HG03575 (cell line): ENCODE data around the gene TRIM66.

Experiments
- ATAC-seq: cut with Tn5 transposase; IDR thresholded peaks from one replicate; pipeline ENCODE4 v1.9.1; 2021; ENCODE audit not compliant: unreplicated experiment, insufficient number of reproducible peaks, low FRiP score; ENCODE audit errors: extremely low read depth

The TRIM66 gene

GRCh38 chr11:8631395-8632118, 50.9 kb downstream of the TRIM66 start:
- no peak for ATAC-seq

GRCh38 chr11:8624698-8625097, 57.8 kb downstream of the TRIM66 start:
- ATAC-seq, result no peak

GRCh38 chr11:8621147-8621546, 61.3 kb downstream of the TRIM66 start:
- no peak for ATAC-seq

GRCh38 chr11:8617063-8617462, 65.4 kb downstream of the TRIM66 start:
- no peak for ATAC-seq

GRCh38 chr11:8615291-8616032, 67.0 kb downstream of the TRIM66 start:
- ATAC-seq, result no peak

GRCh38 chr11:8614497-8614896, 68.0 kb downstream of the TRIM66 start:
- no peak for ATAC-seq

- ATAC-seq, result no peak
Observed at GRCh38 chr11:8613036-8613435, 69.4 kb downstream of the TRIM66 start.

- ATAC-seq, result no peak
Observed at GRCh38 chr11:8612522-8612921, 69.9 kb downstream of the TRIM66 start.

- no peak for ATAC-seq
Observed at GRCh38 chr11:8610532-8611116, 71.8 kb downstream of the TRIM66 start.

GRCh38 chr11:8608652-8609051, 73.8 kb downstream of the TRIM66 start:
- ATAC-seq, result no peak

- ATAC-seq, result no peak
Observed at GRCh38 chr11:8605971-8606563, 76.4 kb downstream of the TRIM66 start.

GRCh38 chr11:8604078-8604723, 78.3 kb downstream of the TRIM66 start:
- ATAC-seq, result no peak

GRCh38 chr11:8603696-8604077, 78.8 kb downstream of the TRIM66 start:
- ATAC-seq, result no peak

- no peak for ATAC-seq
Observed at GRCh38 chr11:8601376-8602133, 80.9 kb downstream of the TRIM66 start.

- ATAC-seq, result no peak
Observed at GRCh38 chr11:8598506-8598905, 84.0 kb downstream of the TRIM66 start.

- ATAC-seq, result no peak
Observed at GRCh38 chr11:8597182-8597581, 85.3 kb downstream of the TRIM66 start.

GRCh38 chr11:8596504-8597046, 85.9 kb downstream of the TRIM66 start:
- ATAC-seq, result no peak
